OCI-LY3 (cell line): ENCODE data around the gene SNX2.

Source experiments
- H2AFZ ChIP-seq: fragments of 200-600, 300-600 bp; shearing (Covaris generic); 2 replicates; pipeline ENCODE4 v1.6.0; 2014; ENCODE audit warnings: antibody characterized with exemption, low read depth, low read length
- H3K27ac ChIP-seq: fragments of 200-600, 300-600 bp; sonication (generic); 2 replicates; pipeline ENCODE4 v1.5.1; 2014; ENCODE audit warnings: mild to moderate bottlenecking, low read length, moderate library complexity, mixed read lengths
- H3K27me3 ChIP-seq: fragments of 200-600, 300-600 bp; sonication (generic); 2 replicates; pipeline ENCODE4 v1.6.1; 2014; ENCODE audit warnings: low read depth, low read length, mixed read lengths
- H3K36me3 ChIP-seq: fragments of 200-600, 300-600 bp; sonication (generic); replicated peaks from 2 replicates; pipeline ENCODE3; 2014; ENCODE audit warnings: low read depth, low read length, mixed read lengths
- H3K4me1 ChIP-seq: fragments of 300-600, 200-600 bp; sonication (generic); 2 replicates; pipeline ENCODE4 v1.6.1; 2014; ENCODE audit warnings: low read length, mixed read lengths
- H3K4me2 ChIP-seq: fragments of 200-600, 300-600 bp; sonication (generic); 2 replicates; pipeline ENCODE4 v1.6.1; 2014; ENCODE audit warnings: low read length, mixed read lengths
- H3K4me3 ChIP-seq: fragments of 300-600, 200-600 bp; sonication (generic); 2 replicates; pipeline ENCODE4 v1.5.1; 2014; ENCODE audit warnings: antibody characterized with exemption, mild to moderate bottlenecking, low read length, moderate library complexity
- H3K79me2 ChIP-seq: fragments of 300-600, 200-600 bp; shearing (Covaris generic); 2 replicates; pipeline ENCODE4 v1.6.1; 2014; ENCODE audit warnings: mild to moderate bottlenecking, low read length, mixed read lengths
- H3K9ac ChIP-seq: fragments of 300-600, 200-600 bp; shearing (Covaris generic); 2 replicates; pipeline ENCODE4 v1.6.0; 2014; ENCODE audit warnings: mild to moderate bottlenecking, low read length, moderate library complexity
- H3K9me3 ChIP-seq: fragments of 200-600, 300-600 bp; shearing (Covaris generic); 2 replicates; pipeline ENCODE4 v1.6.1; 2014; ENCODE audit warnings: low read length, mixed read lengths; ENCODE audit not compliant: insufficient read depth
- H4K20me1 ChIP-seq: fragments of 200-600, 300-600 bp; sonication (generic); 2 replicates; pipeline ENCODE4 v1.6.1; 2016; ENCODE audit warnings: low read length, mixed read lengths; ENCODE audit not compliant: insufficient read depth
- EZH2phosphoT487 ChIP-seq: fragments of 200-600 bp; shearing (Covaris generic); IDR thresholded peaks from 2 replicates; pipeline ENCODE4 v1.6.1; 2018; ENCODE audit warnings: antibody characterized with exemption, mixed run types, low read depth
- TF ChIP-seq, protein P1 (sequence below): fragments of 200-600, 300-600 bp; sonication (generic); IDR thresholded peaks from 2 replicates; pipeline ENCODE4 v1.5.1; 2014; ENCODE audit warnings: antibody characterized with exemption, low read length, low read depth

Gene SNX2

GRCh38 chr5:122879076-122879475 lies 104.2 kb downstream of the SNX2 start:
- H4K20me1 ChIP-seq: no peaks in the 10 kb centered on the region
- H3K9me3 ChIP-seq: no peaks in the 10 kb centered on the region
- no peaks in the 10 kb centered on the region for H3K27me3 ChIP-seq
- H2AFZ ChIP-seq: no peak overlapping the region
- H3K9ac ChIP-seq: no peak overlapping the region
- no peak overlapping the region for H3K27ac ChIP-seq
- H3K4me2 ChIP-seq: no peak overlapping the region
- 0 out of 2 replicates have a peak, but pooled peaks cover 2% of the 10 kb centered on the region for H3K79me2 ChIP-seq
- peaks cover 8% of the 10 kb centered on the region for H3K36me3 ChIP-seq
- peaks cover 44% of the 10 kb centered on the region for H3K4me1 ChIP-seq
- H3K4me3 ChIP-seq: no peak overlapping the region
- TF ChIP-seq, protein P1, sequence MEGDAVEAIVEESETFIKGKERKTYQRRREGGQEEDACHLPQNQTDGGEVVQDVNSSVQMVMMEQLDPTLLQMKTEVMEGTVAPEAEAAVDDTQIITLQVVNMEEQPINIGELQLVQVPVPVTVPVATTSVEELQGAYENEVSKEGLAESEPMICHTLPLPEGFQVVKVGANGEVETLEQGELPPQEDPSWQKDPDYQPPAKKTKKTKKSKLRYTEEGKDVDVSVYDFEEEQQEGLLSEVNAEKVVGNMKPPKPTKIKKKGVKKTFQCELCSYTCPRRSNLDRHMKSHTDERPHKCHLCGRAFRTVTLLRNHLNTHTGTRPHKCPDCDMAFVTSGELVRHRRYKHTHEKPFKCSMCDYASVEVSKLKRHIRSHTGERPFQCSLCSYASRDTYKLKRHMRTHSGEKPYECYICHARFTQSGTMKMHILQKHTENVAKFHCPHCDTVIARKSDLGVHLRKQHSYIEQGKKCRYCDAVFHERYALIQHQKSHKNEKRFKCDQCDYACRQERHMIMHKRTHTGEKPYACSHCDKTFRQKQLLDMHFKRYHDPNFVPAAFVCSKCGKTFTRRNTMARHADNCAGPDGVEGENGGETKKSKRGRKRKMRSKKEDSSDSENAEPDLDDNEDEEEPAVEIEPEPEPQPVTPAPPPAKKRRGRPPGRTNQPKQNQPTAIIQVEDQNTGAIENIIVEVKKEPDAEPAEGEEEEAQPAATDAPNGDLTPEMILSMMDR: no peak
- TF ChIP-seq EZH2phosphoT487: no peak
